ENCODE measurements around the gene RAB15. TPM values are rescaled to one million over a fixed set of nuclear protein-coding genes. Genes with fewer than 3 reads are reported as not detected.

Gene RAB15
- total and polyA plus RNA-seq, 2 donors (not counting 3 experiments of a cell fraction or from before 2014, with no cell fraction given) = 24.9 to 33.3 TPM

- FAIRE-seq = no peak
These were observed 16.8 kb downstream of the RAB15 start for GRCh38 chr14:64955297-64955696.

More at GRCh38 chr14:64955297-64955696, 16.8 kb downstream of the RAB15 start:
- no peaks in the 10 kb centered on the region for H3K79me2 ChIP-seq (ENCODE audit: control insufficient read depth, insufficient read depth, low read length)
- dilution Hi-C loops (cut with MboI; ENCODE audit: extremely low pct_ligation_motif_present, low sequenced_read_pairs) (no loop called here), intact Hi-C loops (cut with micrococcal nuclease) (no loop called here)
- TF ChIP-seq FOS (IDR thresholded peaks at IDR 0.05; ENCODE audit: borderline replicate concordance, insufficient read depth, low read length) (no peak), CTCF (IDR thresholded peaks at IDR 0.05; ENCODE audit: extremely low read depth in 1 of 2, insufficient read depth in 1 of 2, low read depth in 1 of 2, low read length in 2 of 2) (no peak), GATA2 (IDR thresholded peaks at IDR 0.05; ENCODE audit: insufficient read depth, insufficient read length, low read depth, low read length) (no peak), JUN (IDR thresholded peaks at IDR 0.05; ENCODE audit: borderline replicate concordance, insufficient read depth, insufficient read length, low read depth) (no peak), MAX (IDR thresholded peaks at IDR 0.05; ENCODE audit: insufficient read depth, insufficient read length) (no peak), MYC (IDR thresholded peaks at IDR 0.05; ENCODE audit: low read depth, low read length) (no peak)
- H3K9me1 ChIP-seq (replicated peaks; ENCODE audit: control insufficient read depth, extremely low read depth, insufficient read depth, low read length) = no peaks in the 10 kb centered on the region
- no peak overlapping the region for H3K9ac ChIP-seq (replicated peaks; ENCODE audit: extremely low read depth, insufficient read depth, low read length)
- no peak overlapping the region for H3K4me2 ChIP-seq (ENCODE audit: insufficient read depth, low read length)
- H3K4me1 ChIP-seq (ENCODE audit: control insufficient read depth, extremely low read depth, insufficient read depth, low read length) = no peaks in the 10 kb centered on the region
- CTCF ChIA-PET = no interaction called here
- no peaks in the 10 kb centered on the region for H3K27me3 ChIP-seq (ENCODE audit: control insufficient read depth in 2 of 2, insufficient read depth in 2 of 2, low read length in 2 of 2)
- peaks cover 0 to 19% of the 10 kb centered on the region in 2 experiments for H3K36me3 ChIP-seq (ENCODE audit: control insufficient read depth in 2 of 2, extremely low read depth in 1 of 2, insufficient read depth in 2 of 2, low read length in 2 of 2)
- no TSS peak for BruUV-seq (replicated peaks)
- H3K9me3 ChIP-seq (replicated peaks; ENCODE audit: control insufficient read depth, insufficient read depth, low read length) = no peaks in the 10 kb centered on the region
- no peaks in the 10 kb centered on the region for H4K20me1 ChIP-seq (replicated peaks; ENCODE audit: control insufficient read depth, extremely low read depth, insufficient read depth, low read length)
- POLR2A ChIA-PET = no interaction called here
- H3K4me3 ChIP-seq (replicated peaks in 1 of 3; ENCODE audit: insufficient read depth in 1 of 3, low read depth in 1 of 3, low read length in 3 of 3) = no peak overlapping the region
- no peak for DNase-seq (ENCODE audit: low read depth, low spot score)
- no peak overlapping the region for H3K27ac ChIP-seq (ENCODE audit: insufficient read depth, low read depth, low read length)
- H2AFZ ChIP-seq (ENCODE audit: low read depth, low read length) = no peak overlapping the region

Data from endothelial cell of umbilical vein (primary cell).